Measurements from ENCODE around the gene STAM2.
"Not testable (repeated sequence)": the region's sequence is repeated elsewhere in the genome, so short reads cannot be mapped to it uniquely, and the experiment has no call there.

The STAM2 gene

DNA sequence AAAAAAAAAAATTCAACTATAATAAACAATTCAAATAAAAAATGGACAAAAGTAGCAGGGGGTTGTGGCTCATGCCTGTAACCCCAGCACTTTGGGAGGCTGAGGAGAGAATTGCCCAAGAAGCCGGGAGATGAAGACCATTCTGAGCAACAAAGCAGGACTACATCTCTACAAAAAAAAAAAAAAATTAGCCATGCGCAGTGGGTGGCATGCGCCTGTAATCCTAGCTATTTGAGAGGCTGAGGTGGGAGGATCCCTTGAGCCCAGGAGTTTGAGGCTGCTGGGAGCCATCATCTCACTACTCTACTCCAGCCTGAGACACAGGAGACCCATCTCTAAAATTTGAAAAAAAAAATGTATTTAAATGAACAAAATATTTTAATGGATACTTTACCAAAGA, 72.3 kb downstream of the STAM2 start:
- DNase-seq, result no peak

DNA sequence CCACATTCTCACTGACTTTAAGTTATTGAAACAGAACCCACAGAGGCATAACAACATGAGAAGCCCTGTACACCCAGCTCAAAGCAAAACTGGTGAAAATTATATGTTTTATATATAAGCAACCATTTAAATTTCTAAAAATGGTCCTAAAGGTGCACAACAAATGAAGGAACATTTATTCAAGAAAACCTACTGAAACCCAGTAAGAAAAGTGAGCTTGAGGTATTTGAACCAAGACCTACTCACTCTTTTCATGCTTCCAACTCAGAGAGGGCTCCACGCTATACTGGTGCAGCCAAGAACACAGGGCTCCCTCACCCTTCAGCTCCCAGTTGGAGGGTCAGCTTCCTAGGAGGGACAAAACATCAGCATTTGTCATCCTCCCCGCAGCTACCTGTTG, 74.6 kb downstream of the STAM2 start:
- DNase-seq, result no peak

DNA sequence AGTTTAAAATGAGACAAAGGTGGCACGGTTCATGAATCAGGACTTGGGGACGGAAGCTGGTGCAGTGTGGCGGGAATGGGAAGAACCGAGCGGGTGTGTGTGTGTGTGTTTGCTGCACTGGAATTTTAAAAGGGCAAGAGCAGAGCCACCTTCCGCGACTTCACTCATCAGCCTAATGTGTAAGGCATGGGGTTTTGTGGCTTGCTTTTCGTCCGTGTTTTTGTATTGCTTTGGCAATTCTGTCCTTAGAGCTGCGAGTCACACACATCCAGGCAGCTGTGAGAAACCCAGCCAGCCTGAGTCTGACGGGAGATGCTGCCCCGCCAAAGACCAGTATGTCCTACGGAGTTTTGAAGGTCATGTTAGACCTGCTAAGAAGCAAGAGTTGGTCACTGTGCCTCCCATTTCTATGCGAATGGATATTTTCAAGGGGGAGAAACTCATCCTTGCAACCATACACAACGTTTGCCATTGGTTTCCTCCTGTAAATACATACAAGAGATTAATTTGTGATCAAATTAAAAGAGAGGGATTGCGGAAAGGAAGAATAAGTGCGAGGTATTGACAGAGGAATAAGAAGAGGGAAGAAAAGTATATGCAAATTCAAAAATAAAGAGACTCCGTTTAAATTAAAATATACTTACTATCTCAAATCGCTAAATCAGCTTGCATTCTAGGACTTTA, 76.1 kb downstream of the STAM2 start:
- DNase-seq, result no peak

DNA sequence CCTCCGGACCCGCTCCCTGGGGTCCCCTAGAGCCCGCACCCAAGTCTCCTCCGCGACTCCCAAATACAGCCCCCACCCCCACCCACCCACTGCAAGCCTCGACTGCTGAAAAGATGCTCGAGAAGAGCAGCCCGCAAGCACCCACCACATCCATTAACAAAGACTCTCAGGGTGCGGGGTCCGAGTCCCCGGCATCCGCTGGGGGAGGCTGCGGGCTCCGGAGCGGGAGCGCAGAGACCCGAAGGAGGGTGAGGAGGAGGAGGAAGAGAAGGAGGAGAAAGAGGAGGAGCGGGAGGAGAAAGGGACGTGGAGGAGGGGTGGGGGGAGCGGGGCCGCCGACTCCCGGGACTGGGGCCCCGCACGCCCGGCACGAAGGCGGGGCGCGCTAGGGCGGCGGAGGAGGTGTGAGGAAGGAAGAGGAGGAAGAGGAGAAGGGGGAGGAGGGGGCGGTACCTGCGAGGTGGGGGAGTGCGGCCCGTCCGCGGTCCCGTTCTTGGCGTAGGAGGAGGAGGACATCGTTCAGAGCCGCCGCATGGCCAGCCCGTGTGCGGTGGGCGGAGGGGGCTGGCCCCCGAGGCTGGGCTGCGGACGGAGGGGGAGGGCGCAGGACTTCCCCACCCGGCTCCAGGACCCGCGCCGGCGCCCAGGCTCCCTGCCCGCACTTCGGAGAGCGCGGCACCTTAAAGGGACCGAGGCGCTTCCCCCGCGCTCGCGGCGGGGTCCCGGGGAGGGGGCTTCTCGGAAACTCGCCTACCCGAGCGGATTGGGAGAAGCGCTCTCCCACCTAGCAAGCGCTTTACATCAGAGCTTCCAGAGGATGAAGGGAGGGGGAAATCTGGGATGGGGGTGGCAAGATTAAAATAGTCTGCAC, 76.8 kb downstream of the STAM2 start, which contains the start of gene CACNB4:
CACNB4 (minus strand) TSS at position 549 of the 871 bp plus-strand sequence.
- DNase-seq, result peak; percentile 79

DNA sequence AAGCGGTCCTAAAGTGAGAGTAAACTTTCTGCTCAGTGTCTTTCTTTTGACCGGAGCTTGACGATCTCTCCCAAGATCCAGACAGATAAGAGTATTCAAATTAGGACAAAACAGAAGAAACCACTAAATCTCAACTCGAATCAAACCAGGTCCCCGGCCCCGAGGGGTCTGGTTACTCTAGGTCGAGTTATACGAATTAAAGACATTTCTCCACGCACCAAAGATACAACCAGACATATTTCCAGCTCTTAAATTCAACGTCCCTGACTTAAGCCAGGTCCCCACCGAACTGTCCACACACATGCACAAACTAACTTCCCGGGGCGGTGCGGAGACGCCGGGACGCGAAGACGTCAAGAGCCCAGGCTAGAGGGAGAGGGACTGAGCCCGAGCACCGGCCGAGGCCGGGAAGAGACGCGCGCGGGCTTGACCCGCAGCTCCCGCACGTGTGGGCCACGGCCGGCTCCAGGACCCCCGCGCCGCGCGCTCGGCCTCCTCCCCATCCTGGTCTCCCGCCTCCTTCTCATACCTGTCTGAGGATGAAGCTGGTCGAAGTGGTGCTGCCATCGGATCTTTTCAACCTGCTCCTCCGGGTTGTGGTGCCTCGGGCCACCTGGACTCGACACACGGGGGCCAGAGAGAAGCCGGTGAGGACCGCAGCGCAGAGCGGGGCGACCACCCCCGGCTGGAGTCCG, 77.6 kb downstream of the STAM2 start:
- DNase-seq, result peak; percentile 71

DNA sequence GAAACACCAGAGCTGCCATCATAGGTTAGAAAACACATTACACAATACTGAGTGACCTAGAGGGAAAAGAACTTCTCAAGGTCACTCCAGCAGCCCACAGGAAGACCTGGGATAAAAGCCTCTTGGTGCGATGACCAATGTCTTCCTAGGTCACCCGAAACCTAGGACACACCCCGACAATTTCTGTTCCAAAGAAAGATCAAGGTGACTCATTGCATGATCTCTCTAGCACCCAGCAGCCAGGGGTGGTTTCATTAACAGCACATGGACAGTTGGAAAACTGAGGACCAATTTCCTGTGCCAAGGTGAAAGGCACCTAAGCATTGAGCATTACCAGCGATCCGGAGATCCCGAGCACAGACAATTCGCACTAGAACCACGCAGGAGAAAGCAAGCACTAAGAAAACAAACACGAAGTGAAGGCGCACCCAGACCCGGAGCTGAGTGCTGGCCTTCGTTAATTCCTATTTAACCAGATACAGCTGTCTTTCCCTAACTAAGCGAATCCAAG, 78.2 kb downstream of the STAM2 start:
- DNase-seq, result no peak

DNA sequence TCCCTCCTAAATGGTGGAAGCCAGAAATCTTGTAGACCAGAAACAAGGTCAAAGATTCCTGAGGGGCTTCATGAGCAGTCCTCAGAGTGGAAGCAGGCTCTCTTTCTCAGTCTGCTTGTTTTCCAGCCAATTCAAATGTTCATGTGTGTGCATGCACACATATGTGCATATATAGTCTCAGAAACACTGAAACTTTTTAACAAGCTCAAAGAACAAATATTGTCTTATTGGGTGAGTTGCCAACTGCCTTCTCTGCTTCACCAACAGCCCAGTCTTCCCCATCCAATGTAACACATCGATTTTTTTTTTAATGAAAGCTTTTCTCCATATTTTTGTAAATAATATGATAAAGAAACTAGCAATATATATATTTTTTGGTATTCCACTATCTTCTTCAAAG, 80.4 kb downstream of the STAM2 start:
- DNase-seq, result no peak

DNA sequence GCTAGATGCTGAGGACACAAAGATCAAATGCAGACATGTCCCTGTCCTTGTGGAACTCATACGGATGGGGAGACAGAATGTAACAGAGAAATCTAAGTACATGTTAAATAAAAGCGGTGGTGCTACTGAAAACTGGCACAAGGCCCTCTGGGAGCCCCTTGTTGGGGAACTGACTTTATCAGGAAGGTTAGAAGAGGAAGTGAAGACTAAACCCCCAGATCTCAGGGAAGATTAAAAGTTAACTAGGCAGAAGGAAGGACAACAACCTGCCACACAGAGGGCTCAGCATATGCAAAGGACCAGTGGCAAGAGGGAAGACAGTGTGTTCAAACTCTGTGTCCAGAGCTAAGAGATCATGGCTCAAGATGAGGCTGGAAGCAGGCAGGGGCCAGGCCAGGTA, 81.5 kb downstream of the STAM2 start:
- no peak for DNase-seq

DNA sequence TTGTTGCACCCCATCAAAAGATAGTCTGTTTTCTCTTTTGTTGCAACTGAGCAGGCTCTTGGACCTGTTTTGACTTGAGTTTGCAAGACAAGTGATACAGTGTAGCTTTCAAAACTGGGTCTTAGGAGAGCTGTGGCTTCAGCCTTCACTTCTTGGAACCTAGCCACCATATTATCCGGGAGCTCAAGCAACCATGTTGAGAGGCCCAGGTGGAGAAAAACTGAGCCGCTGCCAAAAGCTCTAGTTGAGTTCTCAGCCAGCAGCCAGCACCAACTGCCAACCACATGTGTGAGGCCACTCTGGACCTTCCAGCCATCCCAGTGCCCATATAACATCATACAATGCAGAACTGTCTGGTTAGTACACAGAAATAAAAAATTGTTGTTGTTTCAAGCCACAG, 82.1 kb downstream of the STAM2 start:
- DNase-seq, result peak; percentile 33

DNA sequence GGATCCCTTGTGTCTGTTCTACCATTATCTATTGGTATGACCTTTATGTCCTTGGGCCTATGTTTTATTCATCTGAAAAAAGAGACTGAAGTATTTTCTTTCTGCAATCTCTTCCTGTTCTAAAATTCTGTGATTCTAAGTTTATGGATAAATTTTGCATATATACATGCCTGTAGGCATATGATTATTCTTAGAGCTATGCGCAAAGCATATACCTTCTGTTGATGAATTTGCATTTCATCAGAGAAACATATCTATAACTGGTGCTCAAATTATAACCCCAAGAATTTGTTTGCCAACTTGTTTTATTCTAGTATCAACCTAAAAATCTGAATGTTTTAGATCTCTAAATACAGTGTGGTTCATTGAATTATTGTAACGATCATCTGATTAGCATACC, 83.5 kb downstream of the STAM2 start:
- DNase-seq, result no peak

DNA sequence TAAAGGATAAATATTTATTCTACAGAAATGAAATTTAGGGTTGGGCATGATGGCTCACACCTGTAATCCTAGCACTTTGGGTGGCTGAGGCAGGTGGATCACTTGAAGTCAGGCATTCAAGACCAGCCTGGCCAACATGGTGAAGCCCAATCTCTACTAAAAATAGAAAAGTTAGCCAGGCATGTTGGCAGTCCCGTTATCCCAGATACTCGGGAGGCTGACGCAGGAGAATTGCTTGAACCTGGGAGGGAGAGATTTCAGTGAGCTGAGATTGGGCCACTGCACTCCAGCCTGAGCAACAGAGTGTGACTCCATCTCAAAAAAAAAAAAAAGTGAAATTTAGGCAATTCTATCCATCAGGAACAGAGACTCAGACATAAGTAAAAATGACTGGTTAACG, 84.8 kb downstream of the STAM2 start:
- not testable (repeated sequence) for DNase-seq

DNA sequence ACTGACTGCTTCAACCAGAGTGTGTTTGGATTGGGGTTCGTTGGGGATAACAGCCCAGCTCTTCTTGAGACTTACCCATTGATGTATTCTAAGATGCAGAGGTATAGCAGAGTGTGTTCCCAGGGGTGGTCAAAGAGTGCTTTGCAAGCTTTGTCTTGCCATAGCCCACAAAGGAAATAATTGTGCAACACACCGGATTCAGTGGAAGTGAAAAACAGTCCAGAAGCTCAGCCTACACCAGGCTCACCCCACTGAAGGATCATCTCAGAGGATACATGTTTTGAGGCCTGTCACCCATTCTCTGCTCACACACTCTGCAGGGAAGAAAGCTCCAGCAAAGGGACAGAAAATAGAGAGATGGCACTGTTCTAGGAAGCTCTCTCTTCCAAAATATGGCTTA, 86.3 kb downstream of the STAM2 start:
- no peak for DNase-seq

DNA sequence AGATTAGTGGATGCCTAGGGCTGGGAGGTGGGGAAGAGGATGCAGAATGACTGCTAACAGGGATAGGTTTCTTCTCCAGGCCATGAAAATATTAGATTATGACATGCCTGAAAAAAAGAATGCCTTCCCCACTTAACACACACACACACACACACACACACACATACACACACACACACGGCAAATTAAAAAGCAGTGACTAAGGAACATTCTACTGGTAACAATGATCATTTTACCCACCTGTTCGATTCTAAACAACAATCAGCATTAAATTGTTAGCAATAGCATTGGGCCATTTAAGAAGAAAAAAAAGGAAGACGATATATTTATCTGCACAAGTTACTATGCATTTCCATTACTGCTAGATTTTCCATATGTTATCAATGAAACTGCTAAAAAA, 87.6 kb downstream of the STAM2 start:
- DNase-seq, result no peak

DNA sequence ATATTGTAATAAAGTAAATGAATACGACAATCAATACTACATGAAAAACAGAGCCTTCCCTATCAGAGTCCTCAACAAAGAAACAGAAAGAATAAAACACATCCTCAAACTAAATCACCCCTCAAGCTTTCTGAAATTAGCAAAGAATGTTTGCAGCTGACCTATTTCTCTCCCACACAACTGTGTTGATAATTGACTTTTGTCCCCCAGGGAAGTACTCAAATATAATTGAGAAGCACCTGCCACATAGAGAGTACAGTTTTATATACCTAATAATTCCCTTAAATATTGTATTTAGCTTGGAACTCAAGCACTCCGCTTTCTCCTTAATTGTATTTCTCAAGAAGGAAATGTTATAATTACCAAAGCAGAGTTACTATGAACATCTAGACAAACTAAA, 89.3 kb downstream of the STAM2 start:
- DNase-seq, result no peak

DNA sequence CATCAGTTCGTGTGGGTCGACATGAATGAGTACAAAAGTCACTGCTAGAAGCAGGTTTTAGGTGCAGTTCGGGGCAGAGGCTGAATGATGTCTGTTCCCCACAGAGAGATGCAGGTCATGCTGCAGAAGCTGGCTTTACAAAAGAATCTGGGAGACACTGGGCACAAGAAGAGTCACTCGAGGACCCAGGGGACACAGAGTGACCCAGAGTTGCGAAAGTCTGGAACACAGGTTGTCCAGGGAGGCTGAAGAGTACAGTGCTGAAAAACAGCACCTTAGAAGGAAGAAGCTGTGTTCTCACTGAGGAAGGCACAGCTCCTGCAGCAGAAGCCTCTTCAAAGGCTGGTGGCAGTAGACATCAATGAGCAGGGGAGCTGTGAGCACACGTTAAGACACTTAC, 91.5 kb downstream of the STAM2 start:
- no peak for DNase-seq

DNA sequence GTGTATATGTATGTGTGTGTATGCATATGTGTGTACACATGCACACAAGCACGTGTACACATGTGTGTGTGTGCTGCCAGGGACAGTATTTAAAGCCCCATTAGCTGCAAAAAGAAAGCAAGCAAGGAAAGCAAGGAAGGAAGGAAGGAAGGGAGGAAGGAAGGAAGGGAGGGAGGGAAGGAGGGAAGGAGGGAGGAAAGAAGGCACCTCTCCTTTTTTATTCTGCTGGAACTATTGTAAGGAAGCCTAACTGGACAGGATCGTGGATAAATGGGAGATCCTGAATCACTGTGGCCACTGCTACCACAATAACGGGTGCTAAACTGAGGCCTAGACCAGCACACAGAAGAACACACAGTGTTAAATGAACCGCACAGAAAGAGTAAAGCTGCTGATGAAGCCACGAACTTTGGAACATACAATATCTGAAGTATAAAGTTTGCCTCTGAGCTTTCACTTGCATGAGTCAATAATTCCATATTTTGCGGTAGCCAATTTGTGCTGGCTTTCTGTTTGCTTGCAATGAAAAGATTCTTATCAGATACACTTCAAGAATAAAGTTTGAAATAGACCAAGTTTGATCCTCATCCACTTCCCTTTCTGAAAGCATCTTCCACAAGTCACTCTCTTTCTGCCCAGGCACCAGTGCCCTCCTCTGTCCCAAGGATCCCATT, 92.2 kb downstream of the STAM2 start:
- no peak for DNase-seq

DNA sequence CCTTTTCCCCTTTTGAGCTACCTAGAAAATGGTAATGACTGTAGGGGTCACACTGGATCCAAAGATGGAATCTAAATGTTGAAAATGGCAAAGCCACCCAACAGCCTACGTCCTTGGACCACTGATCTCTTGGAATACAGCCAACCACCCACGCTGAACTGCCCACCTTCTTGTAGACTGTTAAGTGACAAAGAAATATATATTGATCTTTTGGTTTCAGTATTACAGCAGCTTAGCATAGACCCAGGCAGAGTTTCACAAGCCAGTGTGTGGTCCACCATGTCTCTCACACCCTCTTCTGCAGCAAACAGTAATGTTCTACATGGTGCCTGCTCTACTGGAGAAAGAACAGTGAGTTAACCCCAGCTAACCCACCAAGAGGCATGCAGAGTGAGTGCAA, 96.9 kb downstream of the STAM2 start:
- no peak for DNase-seq

DNA sequence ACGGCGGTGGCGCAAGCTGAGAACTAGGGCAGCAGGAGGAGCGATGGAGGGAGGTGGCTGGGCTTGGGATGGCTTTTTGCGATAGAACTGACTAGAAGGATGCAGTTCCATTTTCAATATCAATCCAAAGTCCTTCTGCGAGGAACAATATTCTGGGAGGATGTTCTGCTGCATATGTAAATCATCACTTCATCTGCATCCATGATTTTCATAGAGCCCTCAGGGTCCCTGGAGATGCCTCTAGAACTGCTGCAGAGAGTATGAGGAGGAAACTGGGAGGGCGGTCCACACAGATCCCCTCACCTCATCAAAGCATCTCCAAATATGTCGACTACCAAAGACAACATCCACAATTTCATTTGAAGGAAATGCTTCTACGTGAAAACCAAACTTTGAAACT, 97.5 kb downstream of the STAM2 start:
- no peak for DNase-seq

DNA sequence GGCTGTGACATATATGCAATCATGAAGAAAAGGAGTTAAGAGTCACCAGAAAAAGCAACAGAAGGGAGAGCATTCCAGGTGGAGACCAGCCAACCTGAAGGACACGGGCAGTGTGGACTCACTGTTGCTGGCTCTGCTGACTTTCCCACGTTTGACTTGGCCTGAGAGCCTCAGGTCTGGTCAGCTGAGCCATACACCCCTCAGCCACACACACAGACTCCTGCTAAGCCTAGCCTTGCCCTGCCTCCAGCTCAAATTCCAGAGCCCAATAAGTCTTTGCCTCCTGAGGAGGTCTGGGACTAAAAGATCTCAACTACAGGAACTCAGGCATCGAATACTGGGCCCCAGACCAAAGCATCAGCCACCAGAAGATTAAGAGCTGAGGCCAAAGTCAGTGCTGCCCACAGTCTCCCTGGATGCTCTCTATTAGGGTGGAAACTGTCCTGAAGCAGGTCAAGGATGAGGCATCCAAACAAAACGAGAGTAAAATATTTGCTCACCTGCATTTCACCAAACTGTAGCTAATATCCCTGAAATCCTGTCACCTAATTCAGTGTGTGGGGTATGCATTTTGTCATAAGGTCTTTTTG, 100.0 kb downstream of the STAM2 start:
- DNase-seq, result no peak

DNA sequence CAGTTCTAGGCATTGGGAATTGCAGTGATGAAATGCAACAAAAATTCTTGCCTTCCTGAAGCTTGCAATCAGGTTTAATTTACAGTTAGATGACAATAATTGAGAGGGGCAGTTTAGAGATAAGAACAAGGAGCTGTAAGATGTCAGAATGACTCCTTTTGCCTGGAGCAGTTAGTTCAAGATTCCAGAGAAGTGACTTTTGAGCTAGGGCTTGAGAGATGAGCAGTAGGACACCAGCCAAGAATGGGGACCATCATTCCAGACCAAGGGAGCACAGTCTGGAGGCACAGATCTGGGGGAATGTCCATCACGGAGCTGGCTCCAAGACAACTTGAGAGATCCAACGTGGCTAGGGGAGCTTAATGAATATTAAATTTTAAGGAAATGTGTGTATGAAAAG, 103.6 kb downstream of the STAM2 start:
- DNase-seq, result no peak

DNA sequence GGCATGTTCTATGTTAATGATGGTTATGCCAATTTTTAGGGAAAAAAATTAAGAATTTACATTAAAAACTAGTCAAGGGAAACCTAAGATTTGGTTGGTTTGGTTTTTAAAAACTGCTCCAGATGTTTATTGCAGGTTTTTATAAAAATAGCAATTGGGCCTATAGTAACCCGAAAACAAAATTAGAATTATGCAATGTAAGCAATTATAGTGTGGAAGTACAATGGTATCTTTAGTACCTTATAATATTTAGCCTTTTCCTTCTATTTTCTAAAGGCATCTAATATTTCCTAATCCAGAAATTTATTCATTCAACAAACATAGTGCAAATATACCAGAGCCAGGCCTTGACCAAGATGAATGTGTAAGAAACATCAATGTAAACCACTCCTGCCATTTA, 104.0 kb downstream of the STAM2 start:
- no peak for DNase-seq

DNA sequence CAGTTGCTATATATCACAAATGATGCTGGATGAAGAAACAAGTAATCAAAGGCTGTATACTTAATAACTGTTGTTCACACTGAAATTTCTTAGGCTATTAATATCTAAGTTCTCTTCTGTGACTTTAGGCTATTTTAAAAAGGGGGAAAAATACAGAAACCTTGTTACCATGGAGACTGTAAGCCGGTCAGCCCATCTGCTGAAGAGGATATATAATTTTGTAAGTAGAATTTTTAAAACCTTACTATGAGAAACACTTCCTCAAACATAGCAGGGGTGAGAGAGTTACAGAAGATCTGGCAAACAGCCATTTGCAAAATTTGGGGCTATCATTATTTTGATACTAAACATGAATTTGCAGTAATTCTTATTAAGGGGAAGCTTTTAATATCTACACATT, 104.5 kb downstream of the STAM2 start:
- no peak for DNase-seq

DNA sequence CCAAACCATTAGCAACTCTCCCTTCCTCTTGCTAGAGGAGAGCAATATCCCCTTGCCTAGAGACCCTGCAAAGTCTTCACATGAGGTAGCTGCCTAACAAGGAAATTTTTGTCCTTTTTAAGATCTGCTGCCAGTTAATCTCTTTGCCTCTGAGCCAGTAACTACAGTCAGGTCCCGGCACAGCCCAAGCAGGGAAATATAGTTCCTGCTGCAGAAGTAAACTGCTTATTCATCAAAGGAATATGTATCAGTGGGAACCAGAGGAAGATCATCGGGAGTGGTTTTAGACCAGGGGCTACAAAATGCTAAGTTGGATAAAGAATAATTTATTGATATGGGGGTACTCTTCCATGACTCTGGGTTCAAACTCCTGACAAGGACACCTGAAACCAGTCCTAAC, 107.3 kb downstream of the STAM2 start:
- DNase-seq, result no peak
